Limb (tissue), 2 donors: ENCODE results near the gene ZNF581.

Experiments used
- DNase-seq, 2 donors: peaks; one replicate each; pipeline ENCODE4 v3.0.0-alpha.2; 2016; ENCODE audit errors: extremely low spot score in 2 of 2

Gene ZNF581

DNA sequence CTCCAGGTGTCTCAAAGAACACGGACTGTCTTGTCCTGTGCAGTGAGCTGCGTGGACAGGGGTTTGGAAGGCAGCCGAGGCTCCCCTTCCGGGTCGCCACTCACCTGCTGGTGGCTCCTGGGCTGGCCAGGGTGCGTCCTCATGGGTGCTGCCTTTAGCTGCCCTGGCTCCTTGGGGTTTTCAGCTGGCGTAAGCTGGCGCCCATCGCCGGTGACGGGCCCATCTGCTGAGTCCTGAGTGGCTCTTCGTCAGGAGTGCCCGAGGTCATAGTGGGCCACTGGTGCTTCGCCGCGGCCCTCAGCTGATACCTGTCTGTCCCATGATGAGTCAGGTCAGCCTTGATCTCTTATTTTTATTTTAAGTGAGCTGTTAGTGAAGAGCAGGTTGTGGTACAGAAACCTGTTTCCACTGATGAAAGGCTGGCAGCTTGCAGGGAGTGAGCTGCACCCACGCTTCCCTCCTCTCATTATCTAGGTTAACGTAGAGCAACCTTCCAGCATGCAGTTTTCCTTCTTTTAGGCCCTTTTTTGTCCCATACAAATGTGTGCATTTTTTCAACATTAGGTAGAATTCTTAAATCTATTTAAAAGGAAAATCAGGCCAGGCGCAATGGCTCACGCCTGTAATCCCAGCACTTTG, 50.0 kb downstream of the ZNF581 start:
- DNase-seq: no peak

GRCh38 chr19:55694241-55694655, 50.8 kb downstream of the ZNF581 start:
- no peak for DNase-seq

DNA sequence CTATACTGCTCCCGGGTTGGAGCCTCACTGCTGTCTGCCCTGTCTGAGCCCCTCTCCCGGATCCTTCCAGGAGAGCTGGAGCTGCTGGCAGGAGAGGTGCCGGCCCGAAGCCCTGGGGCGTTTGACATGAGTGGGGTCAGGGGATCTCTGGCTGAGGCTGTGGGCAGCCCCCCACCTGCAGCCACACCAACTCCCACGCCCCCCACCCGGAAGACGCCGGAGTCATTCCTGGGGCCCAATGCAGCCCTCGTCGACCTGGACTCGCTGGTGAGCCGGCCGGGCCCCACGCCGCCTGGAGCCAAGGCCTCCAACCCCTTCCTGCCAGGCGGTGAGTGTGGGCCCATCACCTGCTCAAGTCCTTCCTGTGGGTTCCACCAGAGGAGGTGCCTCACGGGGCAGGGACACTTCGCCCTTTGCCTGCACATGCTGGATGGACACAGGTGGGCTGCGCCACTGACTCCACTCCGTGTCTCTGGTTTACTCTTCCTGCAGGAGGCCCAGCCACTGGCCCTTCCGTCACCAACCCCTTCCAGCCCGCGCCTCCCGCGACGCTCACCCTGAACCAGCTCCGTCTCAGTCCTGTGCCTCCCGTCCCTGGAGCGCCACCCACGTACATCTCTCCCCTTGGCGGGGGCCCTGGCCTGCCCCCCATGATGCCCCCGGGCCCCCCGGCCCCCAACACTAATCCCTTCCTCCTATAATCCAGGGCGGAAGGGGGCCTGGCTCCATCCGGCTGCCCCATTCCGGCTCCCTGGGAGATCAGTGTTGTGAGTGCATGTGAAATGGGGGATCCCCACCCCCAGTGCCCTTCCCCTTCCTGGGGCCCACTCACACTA, 51.4 kb downstream of the ZNF581 start:
- DNase-seq: no peak
